Measurements from ENCODE around the gene XRCC3.

XRCC3 gene

DNA sequence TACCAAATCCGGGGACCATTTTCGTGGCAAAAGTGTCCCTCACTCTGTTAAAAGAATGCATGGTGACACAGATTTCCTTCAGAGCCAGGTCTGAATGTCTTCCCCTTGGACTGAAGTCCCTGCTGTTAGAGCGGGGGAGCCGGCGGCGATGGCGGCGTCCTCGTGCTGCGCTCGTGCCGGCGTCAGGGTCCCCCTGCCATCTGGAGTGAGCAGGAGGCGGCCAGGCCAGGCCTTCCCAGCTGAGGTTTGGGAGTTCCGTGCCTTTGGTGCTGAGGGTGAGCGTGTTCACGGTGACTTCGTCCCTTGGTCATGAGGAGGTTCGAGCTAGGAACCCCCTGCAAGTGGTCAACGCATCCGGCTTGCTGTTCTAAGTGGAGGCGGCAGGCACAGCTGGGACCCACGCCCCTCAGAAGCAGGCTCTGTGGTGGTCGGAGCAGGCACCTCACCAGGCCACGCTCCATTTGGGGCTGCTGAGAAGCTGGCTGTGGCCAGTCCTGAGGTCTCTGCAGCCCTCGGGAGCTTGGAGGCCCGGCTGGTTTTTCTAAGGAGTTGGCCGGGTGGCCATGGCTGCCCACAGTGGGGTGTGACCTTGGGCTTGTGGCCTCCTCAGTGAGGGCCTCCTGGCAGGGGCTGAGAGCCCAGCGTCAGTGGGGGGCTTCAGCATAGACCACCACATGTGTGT is 9.9 kb upstream of the XRCC3 start:
- no peak for DNase-seq

DNA sequence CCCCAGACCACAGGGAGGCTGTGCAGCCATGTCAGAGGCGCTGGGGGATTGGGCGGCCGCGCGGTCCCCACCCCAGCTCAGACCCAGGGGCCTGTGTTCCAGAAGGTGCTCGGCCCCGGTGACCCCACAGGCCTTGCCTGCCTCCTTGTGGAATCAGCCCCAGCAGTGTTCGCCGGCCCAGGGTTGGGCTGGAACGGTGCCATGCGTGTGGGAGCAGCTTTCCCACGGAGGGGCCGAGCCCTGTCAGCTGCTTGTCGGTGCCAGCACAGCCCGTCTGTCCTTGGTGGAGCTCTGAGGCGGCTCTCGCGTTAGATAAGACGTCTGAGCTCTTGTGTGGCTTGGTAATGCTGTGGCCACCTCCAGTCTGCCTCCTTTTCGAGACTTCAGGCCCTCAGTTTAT is 8.9 kb upstream of the XRCC3 start:
- DNase-seq: no peak

DNA sequence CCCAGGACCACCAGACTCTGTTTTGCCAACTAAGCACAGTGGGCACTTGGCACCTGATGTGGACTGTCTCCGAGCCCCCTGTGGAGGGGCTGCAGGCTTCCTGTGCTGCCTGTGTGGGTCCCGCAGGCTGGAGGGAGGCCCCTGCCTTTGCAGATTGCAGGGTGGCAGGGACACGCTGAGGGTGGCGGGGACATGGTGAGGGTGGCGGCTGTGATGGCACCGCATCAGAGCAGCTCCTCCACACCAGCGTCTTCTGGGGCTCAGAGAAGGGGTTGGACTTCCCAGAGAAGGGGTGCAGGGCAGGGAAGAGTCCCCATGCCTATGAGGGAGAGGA is 8.5 kb upstream of the XRCC3 start:
- no peak for DNase-seq

DNA sequence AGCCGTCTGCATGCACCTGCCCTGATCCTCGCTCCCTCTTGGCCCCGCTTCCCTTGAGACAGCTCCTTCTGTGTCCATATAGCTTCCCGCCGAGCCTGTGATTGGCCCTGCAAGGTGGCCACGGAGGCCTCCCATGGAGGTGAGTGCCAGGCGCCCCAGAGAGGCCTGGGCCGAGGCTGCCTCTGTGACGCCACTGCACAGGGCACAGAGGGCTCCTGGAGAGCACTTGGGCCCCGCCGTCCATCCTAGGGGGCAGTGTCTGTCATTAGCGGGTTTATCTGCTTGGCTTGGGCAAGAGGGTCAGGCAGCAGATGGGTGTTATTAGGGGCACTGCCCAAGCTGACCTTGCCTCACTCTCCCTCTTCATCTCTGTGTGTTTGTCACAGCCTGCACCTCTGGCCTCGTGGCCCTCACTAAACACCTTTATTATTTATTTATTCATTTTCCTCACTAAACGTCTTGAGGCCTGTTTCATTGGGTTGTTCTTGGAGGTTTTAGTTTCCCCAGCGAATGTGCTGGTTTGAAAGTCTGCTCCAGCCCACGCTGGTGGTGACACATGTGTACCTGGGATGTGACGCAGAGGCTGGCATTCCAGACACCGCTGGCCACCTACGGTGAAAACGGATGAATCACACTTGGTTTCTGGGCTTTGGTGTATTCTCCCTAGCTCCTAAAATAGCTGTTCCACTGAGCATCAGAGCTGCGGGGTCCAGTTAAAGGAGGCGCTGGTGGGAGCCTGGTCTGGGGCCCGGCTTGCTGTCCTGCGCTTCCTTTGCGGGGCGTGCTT is 6.3 kb upstream of the XRCC3 start:
- no peak for DNase-seq

DNA sequence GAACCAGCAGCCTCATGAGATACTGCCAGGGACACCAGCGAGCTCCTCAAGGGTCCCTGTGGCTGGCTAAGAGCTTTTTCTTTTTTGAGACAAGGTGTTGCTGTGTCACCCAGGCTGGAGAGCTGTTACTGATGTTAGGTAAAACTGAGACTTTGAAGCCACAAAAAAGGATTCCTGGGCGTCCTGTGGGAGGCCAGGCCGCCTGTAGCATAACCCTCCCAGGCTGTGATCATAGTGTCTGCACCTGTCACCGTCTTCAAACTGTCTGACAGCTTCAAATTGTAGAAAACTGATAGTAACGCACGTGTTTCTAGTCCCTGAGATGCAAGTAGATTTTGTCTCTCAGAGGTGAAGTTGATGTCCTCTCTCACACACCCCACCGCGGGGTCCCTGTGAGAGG is 4.5 kb upstream of the XRCC3 start:
- DNase-seq: no peak

DNA sequence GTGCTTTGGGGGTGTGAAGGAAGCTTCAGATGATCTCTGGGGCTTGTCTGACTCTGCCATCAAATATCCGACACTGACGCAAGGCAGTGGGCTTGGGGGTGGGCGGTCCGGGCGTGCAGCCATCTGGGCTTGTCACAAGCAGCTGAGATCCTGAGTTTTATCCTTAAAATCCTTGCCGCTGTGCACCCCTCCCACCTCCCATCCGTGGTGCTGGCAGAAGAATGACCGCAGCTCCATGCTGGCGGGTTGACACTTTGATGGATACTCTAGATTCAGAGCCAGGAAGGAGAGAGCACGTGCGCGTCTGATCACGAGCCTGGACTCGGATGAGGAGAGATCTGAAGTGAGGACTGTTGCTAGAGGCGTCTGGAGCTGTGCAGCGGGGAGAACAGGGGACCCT is 3.3 kb upstream of the XRCC3 start:
- no peak for DNase-seq

DNA sequence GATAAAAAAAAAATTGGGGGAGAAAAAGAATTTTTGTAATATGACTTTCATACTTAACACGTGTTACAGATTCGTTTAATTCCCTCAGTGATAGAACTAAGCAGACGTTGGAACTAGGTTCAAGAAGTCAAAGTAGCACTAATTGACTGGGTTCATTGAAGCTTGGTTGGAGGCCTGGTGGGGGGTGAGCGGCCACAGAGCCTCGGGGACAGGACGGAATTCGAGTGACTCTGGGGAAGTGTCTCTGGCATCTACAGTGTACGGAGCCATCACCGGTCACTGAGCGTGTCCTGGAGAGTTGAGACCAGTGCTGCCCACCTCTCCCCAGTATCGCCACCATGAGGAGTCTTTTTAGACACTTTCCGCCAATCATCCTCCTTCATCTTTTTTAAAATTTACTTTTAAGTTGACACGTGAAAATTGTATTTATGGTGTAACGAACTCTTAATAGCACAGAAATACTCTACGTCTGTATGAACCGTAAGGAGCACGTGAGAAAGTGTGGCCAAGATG is 1.7 kb upstream of the XRCC3 start:
- no peak for DNase-seq

DNA sequence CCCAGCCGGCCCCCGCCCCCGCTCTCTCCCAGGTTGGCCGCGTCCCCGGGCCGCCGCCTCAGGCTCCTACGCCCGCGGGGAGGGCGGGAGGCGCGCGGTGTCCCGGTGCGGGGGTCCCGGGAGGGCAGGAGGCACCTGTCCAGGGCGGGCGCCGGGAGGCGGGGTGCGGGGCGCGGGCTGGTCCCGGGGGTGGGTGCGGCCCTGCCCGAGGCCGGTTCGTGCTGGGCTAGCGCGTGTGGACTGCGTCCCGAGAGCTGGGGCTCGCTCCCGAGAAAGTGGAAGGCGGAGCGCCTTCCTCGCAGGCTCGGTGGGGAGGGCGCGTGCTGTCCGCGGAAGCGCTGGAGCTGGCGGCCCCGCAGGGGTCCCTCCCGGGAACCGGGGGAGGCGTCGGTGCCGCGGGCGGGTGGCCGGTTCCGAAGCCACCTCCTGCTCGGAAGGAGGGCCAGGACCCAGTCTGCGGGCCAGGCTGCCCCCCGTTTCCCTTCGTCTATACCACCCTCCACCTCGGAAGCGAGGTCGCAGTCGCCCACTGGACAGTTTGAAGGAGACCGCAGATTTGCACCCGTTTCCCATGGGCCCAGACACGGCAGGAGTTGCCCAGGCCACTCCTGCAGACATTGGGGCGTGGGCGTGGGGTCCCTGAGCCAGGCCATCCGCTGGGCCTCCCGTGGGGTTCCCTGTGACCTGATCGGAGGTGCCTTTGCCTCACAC is 995 bp upstream of the XRCC3 start:
- no peak for DNase-seq

DNA sequence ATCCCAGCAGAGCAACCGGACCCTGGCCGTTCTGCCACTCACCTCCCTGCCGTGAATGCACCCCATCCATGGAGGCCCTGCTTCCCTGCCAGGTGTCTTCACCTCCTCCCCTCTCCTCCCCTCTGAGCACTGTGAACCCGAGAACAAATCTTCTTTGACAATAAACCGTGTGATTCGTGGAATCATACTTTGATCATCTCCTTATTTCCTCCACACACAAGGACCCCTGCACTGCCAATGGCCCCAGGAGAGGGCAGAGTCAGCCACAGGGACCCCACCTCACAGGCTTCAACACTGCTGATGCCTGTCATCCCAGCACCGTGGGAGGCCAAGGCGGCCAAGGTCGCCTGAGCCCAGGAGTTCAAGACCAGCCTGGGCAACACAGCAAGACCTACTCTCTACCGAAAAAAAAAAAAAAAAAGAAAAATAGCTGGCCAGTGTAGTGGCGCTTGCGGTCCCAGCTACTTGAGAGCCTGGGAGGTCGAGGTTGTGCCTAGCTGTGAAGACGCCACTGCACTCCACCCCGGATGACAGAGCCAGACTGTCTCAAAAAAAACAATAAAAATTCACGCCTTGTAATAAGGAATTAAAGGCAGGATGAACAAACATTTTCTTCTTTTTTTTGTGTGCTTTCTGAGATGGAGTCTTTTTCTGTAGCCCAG is 1.1 kb downstream of the XRCC3 start:
- DNase-seq: no peak

DNA sequence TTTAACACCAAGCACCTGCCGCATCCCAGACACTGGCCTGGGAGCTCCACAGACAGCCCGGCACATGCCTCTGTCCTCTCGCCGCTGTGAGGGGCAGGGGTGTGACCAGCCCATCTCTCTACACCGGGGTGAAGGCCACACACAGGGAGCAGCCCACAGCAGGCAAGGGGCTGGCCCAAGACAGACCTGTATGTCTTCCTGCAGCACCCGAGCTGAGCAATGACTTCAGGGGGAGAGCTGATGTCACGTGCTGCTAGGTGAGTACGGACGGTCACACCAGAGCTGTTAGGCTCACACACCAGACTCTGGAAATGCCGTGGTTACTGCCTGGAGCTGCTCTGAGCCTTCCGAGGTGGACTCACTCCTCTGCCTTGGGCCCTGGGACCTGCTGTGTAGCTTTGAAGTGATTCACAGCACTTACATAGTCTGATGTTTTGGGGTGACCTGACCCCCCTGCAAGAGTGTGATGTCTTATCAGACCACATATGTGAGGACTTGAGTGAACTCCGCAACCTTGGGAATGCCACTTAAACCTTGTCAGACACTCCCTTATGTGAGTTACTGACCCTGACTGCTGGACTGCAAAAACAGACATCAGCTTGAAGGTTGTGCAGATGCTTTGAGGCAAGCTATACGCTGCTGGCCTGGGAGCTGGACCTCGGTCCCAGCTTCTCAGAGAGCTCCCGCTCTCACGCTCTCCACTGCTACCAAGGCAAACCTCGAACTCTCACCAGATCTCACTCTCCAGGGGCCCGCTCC is 1.8 kb downstream of the XRCC3 start:
- no peak for DNase-seq

DNA sequence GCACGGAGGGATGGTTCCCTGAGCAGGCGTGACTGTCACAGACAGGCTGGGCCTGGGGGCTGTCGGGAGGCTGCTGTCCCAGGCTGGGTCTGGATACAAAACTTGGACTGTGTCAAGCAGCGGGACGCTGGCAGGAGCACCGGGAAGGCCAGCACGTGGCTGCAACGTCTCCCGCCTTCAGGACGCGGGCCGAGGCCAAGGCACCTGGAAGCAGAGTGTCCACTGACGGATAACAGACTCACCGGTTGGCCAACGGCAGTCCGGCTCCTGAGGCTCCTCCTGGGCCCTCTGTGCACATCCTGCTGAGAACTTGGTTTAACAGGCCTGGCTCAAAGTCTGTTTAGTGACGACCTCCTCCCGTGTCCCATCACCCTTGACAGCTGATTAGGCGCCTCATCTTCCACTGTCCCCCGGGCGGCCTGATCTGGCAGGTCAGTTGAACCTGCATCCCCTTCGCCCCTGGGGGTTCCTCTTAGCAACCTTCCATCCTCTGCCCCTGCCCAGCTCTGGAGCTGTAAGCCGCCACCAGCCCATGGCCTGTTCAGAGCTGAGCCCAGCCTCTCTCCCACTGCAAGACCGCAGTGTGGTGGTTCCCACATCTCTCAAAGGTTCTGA is 2.5 kb downstream of the XRCC3 start:
- DNase-seq: no peak

DNA sequence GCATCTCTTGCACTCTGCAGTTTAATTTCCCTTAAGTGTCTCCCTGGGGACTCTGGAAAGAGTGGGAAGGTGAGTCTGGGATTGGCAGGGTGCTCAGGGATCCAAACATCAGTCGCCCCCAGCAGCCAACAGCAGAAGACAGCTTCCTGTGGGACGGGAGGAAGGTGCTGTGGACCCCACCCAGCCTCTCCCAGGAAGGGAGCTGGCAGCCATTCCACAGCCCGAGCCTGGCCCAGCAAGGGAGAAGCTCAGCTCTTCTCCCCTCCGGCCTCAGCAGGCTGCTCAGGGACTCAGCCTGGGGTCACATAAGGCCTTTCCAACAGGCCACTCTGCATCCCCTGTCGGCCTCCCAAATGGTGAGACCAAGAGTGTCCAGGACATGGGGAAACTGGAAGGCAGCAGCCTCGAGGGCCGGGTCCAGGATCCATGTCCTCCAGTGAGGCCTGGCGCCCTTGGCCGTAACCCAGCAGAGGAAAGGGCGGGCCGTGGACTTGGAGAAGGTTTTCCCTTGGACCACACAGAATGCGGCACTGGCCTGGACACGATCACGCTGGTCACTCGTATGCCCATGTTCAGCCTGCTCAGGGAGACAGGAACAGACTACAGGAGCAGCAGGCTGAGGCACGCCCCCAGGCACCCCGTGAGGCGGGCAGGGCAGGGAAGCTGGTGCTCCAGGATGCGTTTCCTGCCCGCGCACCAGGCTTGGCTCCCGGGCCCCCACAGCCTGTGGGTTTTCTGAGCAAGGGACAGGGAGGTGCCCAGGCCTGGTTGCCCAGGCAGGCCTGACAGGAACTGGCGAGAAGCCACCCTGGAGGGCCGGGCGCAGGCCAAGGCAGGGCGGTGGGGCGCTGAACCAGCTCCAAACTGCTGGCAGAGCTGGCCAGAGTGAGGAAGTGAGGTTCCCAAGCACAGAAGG is 3.5 kb downstream of the XRCC3 start:
- DNase-seq: no peak

DNA sequence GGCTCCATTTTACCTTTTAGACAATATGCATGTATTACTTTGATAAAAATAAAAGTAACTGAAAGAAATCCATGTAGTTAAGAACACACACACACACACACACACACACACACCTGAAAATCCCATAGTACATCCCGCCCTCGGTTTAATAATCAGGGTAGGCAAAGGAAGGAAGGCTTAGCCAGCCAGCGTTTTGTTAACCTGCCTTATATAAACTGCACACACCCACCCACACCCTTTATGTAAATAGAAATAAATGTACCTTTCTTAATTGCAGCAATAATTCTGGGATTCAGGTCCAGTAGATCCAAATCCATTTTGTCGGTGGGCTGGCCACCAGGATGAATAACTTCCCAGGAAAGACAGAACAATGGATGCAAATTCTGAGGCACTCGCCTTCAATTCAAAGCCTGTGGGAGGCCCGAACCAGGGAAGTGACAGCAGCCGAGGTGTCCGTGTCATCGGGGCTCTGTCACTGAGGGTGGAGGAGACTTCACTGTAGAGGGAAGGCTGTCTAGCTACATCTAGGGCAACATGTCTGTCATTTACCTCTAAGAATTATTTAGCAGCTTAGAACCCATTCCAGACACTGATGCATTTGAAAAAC is 4.4 kb downstream of the XRCC3 start:
- no peak for DNase-seq

DNA sequence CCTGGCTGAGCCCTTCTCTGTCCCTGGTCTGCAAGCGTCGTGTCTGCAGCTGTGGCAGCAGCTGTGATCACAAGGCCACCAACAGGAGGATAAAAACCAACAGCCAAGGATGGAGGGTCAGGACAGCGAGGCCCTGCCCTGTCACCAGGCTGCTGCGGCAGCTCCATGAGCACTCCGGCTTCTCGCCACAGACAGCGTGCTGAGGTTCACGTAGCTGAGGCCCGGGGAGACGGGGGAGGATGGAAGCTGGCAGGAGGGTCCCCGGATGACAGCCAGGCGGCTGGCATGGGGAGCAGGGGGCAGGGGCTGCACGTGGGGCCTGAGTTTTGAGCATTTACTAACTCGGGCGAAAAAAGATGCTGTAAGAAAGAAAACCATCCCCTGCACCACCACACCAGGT is 5.4 kb downstream of the XRCC3 start:
- no peak for DNase-seq

DNA sequence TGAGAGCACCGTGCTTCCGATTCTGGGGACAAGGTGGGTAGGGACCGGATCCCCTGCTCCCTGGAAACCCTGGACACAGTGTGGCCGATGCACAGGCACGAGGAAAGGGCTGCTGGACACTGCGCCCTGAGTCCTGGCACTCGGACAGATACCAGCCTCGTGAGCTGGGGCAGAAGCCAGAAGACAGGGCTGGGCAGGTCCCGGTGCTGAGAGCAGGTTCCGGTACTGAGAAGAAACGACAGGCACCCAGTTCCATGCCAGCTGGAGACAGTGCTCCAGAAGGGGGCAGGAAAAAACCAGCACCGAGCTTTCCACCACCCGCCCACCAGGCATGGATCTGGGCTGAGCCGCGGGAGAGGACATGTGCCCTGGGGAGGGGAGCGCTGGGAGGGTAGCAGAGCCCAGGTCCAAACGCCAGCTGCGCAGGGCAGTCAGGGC is 6.5 kb downstream of the XRCC3 start:
- DNase-seq: no peak

DNA sequence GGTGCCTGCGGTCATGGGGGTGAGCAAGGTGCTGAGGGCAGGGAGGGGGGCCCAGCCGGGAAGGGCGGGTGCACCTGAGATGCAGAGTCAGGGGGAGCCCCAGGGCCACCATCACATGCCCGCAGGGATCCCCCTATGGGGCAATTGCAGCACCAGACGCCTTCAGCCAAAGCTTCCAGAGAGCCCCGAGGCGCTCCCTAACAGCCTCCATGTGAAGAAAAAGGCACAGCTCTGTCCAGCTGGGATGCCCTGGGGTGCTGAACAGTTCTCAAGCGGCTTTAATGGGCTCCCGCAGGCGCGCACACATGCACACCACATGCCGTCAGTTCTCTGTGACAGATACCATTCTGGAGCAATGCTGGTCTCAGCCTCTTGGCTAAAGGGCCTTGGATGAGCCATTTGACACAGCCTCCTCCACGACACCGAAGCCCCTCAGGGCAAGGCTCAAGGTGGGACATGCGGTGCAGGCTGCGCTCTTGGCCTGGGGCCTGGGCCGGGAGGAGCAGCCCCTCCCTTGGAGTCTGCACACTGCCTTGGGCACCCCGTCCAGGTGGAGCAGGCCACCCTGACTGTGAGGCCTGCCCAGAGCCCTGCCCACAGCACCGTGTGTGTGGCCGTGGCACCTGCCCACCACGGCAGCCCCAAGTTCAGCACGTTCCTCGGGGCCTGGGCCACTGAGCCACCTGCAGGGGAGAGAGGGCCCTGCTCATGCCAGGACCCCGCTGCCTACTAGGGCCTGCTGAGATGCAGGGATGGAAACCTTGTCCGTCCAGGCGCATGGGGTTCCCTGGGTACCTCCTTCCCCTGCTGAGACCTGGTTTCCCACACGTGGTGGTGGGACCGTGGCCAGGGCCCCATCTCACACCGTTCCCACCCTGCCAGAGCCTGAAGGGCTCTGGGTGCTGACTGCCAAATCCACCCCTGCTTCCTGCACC is 7.7 kb downstream of the XRCC3 start:
- no peak for DNase-seq

DNA sequence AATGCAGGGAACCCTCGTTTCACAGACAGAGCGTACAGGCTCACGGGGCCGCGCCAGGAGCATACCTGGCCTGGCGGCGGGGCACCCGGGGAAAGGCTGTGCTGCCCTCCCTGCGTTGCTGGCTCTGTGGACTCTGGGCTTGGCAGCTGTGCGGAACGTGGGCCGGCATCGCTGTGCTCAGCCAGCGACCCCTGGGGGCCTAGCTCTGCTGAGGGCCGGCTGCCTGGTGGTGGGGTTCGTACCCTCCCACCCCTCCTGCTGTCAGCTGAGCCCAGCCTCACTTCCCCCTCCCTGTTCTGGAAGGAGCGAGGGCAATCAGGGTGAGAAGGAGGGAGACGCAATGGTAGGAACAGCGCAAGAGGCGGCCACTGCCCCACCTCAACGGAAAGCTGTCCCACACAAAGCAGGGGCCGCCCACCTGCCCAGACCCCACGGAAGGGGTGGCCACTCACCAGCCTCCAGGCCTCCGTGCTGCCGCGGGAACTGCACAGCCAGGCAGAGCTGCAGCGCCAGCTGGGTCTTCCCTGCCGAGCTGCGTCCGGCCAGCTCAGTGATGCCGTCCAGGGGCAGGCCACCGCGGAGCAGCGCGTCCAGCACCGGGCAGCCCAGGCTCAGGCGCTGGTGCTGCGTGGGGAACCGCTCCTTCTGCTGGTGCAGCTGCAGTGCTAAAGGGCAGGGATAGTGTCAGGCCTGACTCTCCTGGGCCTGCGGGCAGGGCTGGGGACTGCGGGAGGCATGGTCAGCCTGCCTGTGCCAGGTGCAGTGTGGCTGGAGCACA is 8.5 kb downstream of the XRCC3 start:
- no peak for DNase-seq

DNA sequence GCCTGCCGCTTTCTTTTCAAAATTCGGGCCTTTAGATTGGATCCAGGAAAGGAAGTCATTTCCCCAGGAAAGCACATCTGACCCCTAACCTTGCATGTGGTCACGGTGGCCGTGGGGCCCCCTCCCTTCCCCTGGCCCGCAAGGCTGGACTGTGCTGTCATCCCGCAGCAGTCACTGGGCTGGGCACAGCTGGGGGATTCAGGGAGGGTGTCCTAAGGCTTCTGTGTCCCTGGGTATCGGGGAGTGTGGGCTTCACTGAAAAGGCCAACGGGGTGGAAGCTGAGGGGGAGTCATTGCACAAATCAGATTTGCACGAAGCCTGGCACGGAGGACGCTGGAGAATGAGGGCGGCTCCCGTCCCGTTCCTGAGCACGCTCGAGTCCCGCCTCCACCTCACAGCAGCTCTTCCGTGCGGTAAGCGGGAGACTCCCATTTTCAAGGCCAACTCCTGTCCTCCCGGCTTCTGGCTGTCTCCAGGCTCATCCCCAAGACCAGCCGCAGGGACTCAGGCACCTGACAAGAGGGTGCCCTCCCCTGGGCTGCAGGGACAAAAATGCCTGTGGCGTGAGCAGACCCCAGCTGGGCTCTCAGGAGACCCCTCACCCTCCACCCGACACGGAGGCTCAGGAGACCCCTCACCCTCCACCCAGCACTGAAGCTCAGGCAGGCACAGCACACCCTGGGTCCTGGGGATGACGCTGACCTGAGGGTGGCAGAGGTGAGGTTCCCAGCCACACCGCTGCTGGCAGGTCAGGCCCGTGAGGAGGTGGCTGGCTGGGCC is 9.6 kb downstream of the XRCC3 start:
- no peak for DNase-seq
